Type B pancreatic cell (in vitro differentiated cells): Measurements from ENCODE around the gene SSH2. TPM values are rescaled to one million over a fixed set of nuclear protein-coding genes. Genes with fewer than 3 reads are reported as not detected.
A peak's percentile ranks its signal among the peaks of the same experiment; 100 is the strongest.

Experiments used
- DNase-seq: peaks from one replicate; pipeline ENCODE4 v3.0.0; 2021; ENCODE audit warnings: mixed read lengths; ENCODE audit not compliant: unreplicated experiment; ENCODE audit errors: extremely low spot score
- H3K27ac Mint-ChIP-seq: 2 replicates; pipeline ENCODE4 v1.8.0; 2021; ENCODE audit warnings: mild to moderate bottlenecking, mixed read lengths
- H3K27me3 Mint-ChIP-seq: 2 replicates; pipeline ENCODE4 v1.8.0; 2021; ENCODE audit warnings: mixed read lengths
- H3K36me3 Mint-ChIP-seq: 2 replicates; pipeline ENCODE4 v1.8.0; 2021; ENCODE audit warnings: mixed read lengths
- H3K4me1 Mint-ChIP-seq: one replicate; pipeline ENCODE4 v1.8.0; 2021; ENCODE audit warnings: mixed read lengths; ENCODE audit not compliant: unreplicated experiment
- H3K4me3 Mint-ChIP-seq: 2 replicates; pipeline ENCODE4 v1.8.0; 2021; ENCODE audit warnings: mild to moderate bottlenecking, mixed read lengths
- H3K9me3 Mint-ChIP-seq: 2 replicates; pipeline ENCODE4 v1.8.0; 2021; ENCODE audit warnings: mixed read lengths
- CTCF ChIP-seq: fragments of 200-600 bp; sonication (generic); conservative IDR thresholded peaks from 2 replicates; pipeline ENCODE4 v1.5.0; 2021; ENCODE audit warnings: antibody characterized with exemption, mild to moderate bottlenecking
- total RNA-seq: library from RNA; stranded (reverse); gene quantifications from 2 replicates; pipeline ENCODE4 v1.2.1, GENCODE V29; 2021; ENCODE audit warnings: low replicate concordance

SSH2 gene
- total RNA-seq, 1 donor from 2014 or later = 23.8 TPM

- H3K27me3 Mint-ChIP-seq = no peaks in the 10 kb centered on the region
- no peaks in the 10 kb centered on the region for H3K9me3 Mint-ChIP-seq
- peaks cover 37% of the 10 kb centered on the region for H3K4me1 Mint-ChIP-seq
- peak overlapping the region; percentile 0 for H3K27ac Mint-ChIP-seq
- no peak for DNase-seq
- H3K36me3 Mint-ChIP-seq = peaks cover 4% of the 10 kb centered on the region
- TF ChIP-seq CTCF = no peak
- H3K4me3 Mint-ChIP-seq = no peak overlapping the region
Measured at GRCh38 chr17:29723278-29724047, 206.6 kb downstream of the SSH2 start.

GRCh38 chr17:29722411-29723198, 207.4 kb downstream of the SSH2 start:
- Mint-ChIP-seq H3K4me3 (no peak overlapping the region), H3K27ac (peak overlapping the region; percentile 0), H3K27me3 (no peaks in the 10 kb centered on the region), H3K36me3 (peaks cover 2% of the 10 kb centered on the region), H3K4me1 (peaks cover 38% of the 10 kb centered on the region), H3K9me3 (no peaks in the 10 kb centered on the region)
- no peak for TF ChIP-seq CTCF
- no peak for DNase-seq

- peaks cover 6% of the 10 kb centered on the region for H3K36me3 Mint-ChIP-seq
- H3K27me3 Mint-ChIP-seq = no peaks in the 10 kb centered on the region
- TF ChIP-seq CTCF = no peak
- no peak overlapping the region for H3K4me3 Mint-ChIP-seq
- peak overlapping the region; percentile 7 for H3K27ac Mint-ChIP-seq
- no peak for DNase-seq
- H3K4me1 Mint-ChIP-seq = peaks cover 29% of the 10 kb centered on the region
- H3K9me3 Mint-ChIP-seq = no peaks in the 10 kb centered on the region
Measured at GRCh38 chr17:29720551-29720950, 209.5 kb downstream of the SSH2 start.

GRCh38 chr17:29719469-29719868, 210.6 kb downstream of the SSH2 start:
- H3K27ac Mint-ChIP-seq = no peak overlapping the region
- peaks cover 29% of the 10 kb centered on the region for H3K4me1 Mint-ChIP-seq
- H3K36me3 Mint-ChIP-seq = peaks cover 6% of the 10 kb centered on the region

More at GRCh38 chr17:29719469-29719868, 210.6 kb downstream of the SSH2 start:
- H3K27me3 Mint-ChIP-seq = no peaks in the 10 kb centered on the region
- DNase-seq = no peak
- H3K9me3 Mint-ChIP-seq = no peaks in the 10 kb centered on the region
- no peak overlapping the region for H3K4me3 Mint-ChIP-seq
- no peak for TF ChIP-seq CTCF
